Left lung (tissue), 10 donors: Measurements from ENCODE around the gene ZNF678. TPM values are rescaled to one million over a fixed set of nuclear protein-coding genes. Genes with fewer than 3 reads are reported as not detected.

Experiments
- ATAC-seq: fragments of 200-7000 bp; cut with Tn5 transposase; one replicate; pipeline ENCODE4 v1.9.1; 2020; ENCODE audit warnings: moderate library complexity
- DNase-seq, 4 donors: peaks; one replicate each; pipeline ENCODE4 v3.0.0-alpha.2; 2013 to 2020
- H3K27ac ChIP-seq, 2 donors: fragments of 200-600 bp; sonication (generic) in 1 of 2; one replicate each; pipeline versions ENCODE4 v1.5.0 to v1.8.0; 2020 to 2021
- H3K27me3 ChIP-seq, 2 donors: fragments of 200-600 bp; sonication (generic) in 1 of 2; one replicate each; pipeline versions ENCODE4 v1.5.0 to v1.8.0; 2020 to 2021
- H3K36me3 ChIP-seq, 2 donors: fragments of 200-600 bp; sonication (generic) in 1 of 2; one replicate each; pipeline versions ENCODE4 v1.5.0 to v1.8.0; 2020 to 2021
- H3K4me1 ChIP-seq, 2 donors: fragments of 200-600 bp; one replicate each; pipeline ENCODE4 v1.8.0; 2021
- H3K4me3 ChIP-seq, 2 donors: fragments of 200-600 bp; sonication (generic) in 1 of 2; one replicate each; pipeline versions ENCODE4 v1.5.0 to v1.8.0; 2020 to 2021; ENCODE audit warnings: mild to moderate bottlenecking in 1 of 2
- H3K9me3 ChIP-seq, 2 donors: fragments of 200-600 bp; sonication (generic) in 1 of 2; one replicate each; pipeline versions ENCODE4 v1.5.0 to v1.8.0; 2020 to 2021
- intact Hi-C, 2 donors: fragments of 100-400 bp; cut with DNase I; formaldehyde crosslinking; loops; one replicate each; pipeline versions ENCODE4 v1.11.2 to v1.14.2; 2022
- polyA plus RNA-seq, 6 donors: library from polyadenylated mRNA; unstranded; fragments of 120-200 nt; gene quantifications; one replicate each; pipeline ENCODE4 v1.2.1, GENCODE V29; 2013; ENCODE audit not compliant: insufficient read length in 6 of 6
- total RNA-seq, 2 donors: library from RNA; stranded (reverse); fragmentation: NEBNext Ultra II Directional; extraction: Animal tissue kit (Norgen Biotek cat#: 25700); gene quantifications; one replicate each; pipeline ENCODE4 v1.2.1, GENCODE V29; 2021
- TF ChIP-seq, protein P1 (sequence below), 2 donors: fragments of 200-600 bp; sonication (generic) in 1 of 2; IDR thresholded peaks; one replicate each; pipeline versions ENCODE4 v1.5.0 to v1.8.0; 2021; ENCODE audit warnings: antibody characterized with exemption in 2 of 2
- donor health status: DM: no; HTN: yes; CAD: no.
- donor health status: DM: no; HTN: no; CAD: no.

Gene ZNF678
- total and polyA plus RNA-seq, 8 donors: 7.3 to 19.5 (median 16.6) TPM

DNA sequence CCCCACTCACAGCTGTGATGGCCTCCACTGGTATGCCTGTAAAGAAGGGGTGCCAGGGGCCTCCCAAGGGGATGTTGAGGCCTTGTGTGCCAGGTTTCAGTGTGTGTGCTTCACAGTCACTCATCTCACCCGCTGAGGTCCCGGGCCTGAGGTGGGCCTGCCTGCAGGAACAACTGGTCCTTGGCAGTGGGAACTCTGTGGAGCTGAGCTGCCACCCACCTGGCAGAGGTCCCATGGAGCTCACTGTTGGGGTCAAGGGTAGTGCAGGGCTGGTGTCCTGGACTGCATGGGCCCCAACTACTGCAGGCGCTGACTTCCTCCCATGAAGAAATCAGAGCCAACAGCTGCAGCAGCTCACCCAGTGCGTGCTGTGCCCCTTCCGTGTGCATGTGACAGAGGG is 17.3 kb upstream of the ZNF678 start:
- no peak overlapping the region for H3K4me3 ChIP-seq
- intact Hi-C loops: no loop called here
- H3K36me3 ChIP-seq: no peaks in the 10 kb centered on the region
- H3K27ac ChIP-seq: no peak overlapping the region
- H3K9me3 ChIP-seq: no peaks in the 10 kb centered on the region
- ATAC-seq: no peak
- peaks cover 0 to 16% of the 10 kb centered on the region in 2 donors for H3K4me1 ChIP-seq
- H3K27me3 ChIP-seq: peaks cover 0 to 12% of the 10 kb centered on the region in 2 donors
- TF ChIP-seq, protein P1, sequence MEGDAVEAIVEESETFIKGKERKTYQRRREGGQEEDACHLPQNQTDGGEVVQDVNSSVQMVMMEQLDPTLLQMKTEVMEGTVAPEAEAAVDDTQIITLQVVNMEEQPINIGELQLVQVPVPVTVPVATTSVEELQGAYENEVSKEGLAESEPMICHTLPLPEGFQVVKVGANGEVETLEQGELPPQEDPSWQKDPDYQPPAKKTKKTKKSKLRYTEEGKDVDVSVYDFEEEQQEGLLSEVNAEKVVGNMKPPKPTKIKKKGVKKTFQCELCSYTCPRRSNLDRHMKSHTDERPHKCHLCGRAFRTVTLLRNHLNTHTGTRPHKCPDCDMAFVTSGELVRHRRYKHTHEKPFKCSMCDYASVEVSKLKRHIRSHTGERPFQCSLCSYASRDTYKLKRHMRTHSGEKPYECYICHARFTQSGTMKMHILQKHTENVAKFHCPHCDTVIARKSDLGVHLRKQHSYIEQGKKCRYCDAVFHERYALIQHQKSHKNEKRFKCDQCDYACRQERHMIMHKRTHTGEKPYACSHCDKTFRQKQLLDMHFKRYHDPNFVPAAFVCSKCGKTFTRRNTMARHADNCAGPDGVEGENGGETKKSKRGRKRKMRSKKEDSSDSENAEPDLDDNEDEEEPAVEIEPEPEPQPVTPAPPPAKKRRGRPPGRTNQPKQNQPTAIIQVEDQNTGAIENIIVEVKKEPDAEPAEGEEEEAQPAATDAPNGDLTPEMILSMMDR (IDR thresholded peaks at IDR 0.05): no peak
- no peak for DNase-seq

DNA sequence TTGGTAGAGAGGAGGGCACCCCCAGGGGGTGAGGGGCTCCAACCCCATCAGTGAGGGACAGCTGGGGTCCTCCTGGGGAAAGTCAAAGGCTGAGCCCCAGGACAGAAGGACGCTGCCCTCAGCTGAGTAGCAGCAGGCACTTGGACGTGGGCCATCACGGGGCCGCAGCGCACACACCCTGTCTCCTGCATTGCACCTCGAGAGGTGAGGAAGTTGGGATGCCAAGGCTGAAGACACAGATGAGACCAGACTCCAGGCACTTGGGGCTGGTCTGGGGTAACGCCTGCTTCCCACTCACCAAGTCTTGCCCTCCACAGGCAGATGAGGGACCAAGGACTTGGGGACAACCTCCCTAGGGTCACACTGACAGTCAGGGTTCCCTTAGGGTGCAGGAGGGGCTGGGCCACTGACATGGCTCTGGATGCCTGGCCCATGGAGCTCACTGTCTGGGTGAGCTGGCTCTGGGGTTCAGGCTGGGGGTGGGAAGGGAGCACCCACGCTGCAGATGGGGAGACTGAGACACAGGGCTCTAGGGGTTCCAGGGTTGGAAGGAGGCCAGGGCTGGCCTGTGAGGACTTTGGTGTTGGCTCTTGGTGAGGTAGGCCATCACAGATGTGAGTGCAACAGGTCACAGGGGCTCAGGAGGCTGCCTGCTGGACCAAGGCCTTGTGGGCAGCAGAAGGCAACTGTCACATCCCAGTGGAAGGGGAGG is 16.6 kb upstream of the ZNF678 start:
- TF ChIP-seq, protein P1 (IDR thresholded peaks at IDR 0.05): no peak
- intact Hi-C loops: no loop called here

DNA sequence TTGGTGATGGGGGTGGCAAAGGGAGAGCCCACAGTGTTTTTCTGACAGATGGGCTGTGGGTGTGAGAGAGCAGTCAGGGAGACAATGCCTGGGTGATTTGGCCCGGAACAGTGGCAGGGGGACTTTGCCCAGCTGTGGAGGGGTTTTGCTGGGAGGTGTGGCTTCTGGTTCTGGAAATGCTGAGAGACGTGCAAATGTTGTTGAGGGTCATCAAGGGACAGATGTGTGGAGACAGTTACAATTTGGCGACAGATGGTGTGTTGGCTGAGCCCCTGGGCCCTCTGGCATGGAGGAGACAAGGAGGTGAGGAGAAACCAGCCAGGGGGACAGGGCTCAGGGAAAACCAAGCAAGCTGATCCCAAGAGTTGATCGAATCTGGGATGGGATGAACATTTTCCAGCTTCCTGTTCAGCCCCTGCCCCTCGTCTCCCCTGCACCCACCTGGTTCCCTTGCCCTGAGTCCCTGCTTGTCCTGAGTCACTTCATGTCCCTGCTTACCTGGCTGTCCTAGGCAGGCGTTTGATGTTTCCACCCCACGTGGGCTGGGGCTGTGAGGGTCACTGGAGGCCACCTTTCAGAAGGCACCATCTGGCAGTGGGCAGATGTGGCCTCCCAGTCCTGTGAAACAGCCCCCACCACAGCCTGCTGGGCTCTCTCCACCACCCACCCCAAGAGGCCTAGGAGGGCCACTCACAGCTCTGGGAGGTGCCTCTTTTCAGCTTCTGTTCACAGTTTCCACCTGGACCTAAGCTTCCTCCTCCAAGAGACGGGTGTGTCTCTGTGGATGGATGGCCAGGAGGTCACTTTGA is 15.8 kb upstream of the ZNF678 start:
- TF ChIP-seq, protein P1 (IDR thresholded peaks at IDR 0.05): no peak
- H3K27me3 ChIP-seq: peaks cover 0 to under 1% of the 10 kb centered on the region in 2 donors
- H3K9me3 ChIP-seq: peaks cover 0 to 10% of the 10 kb centered on the region in 2 donors
- no peaks in the 10 kb centered on the region for H3K36me3 ChIP-seq
- intact Hi-C loops: no loop called here
- H3K27ac ChIP-seq: no peak overlapping the region
- H3K4me3 ChIP-seq: no peak overlapping the region
- ATAC-seq (no peak), DNase-seq (peak in 1 of 4 donors; percentile 43)
- H3K4me1 ChIP-seq: peaks cover 0 to 6% of the 10 kb centered on the region in 2 donors

More for the DNA sequence above, 16.6 kb upstream of the ZNF678 start:
- no peak for ATAC-seq
- no peak overlapping the region for H3K4me3 ChIP-seq
- peaks cover 0 to 8% of the 10 kb centered on the region in 2 donors for H3K27me3 ChIP-seq
- H3K27ac ChIP-seq: no peak overlapping the region
- H3K9me3 ChIP-seq: peaks cover 0 to 6% of the 10 kb centered on the region in 2 donors
- H3K36me3 ChIP-seq: no peaks in the 10 kb centered on the region
- peak in 1 of 4 donors; percentile 59 for DNase-seq
- peaks cover 0 to 12% of the 10 kb centered on the region in 2 donors for H3K4me1 ChIP-seq

DNA sequence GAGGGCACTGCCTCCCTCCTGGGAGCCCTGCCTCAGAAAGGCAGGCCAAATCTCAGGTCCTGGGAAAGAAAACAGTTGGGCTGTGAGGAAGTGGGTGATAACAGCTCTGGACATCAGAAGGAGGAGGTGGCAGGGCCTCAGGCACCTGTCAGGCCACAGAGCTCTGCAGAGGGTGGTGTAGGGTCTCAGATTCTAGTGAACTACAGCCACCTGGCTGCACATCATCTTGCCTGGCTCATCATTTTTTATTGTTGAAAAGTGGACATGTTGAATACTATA is 15.3 kb upstream of the ZNF678 start:
- intact Hi-C loops: no loop called here
- Histone ChIP-seq H3K4me3 (no peak overlapping the region), H3K4me1 (peaks cover 0 to under 1% of the 10 kb centered on the region in 2 donors), H3K27ac (no peak overlapping the region), H3K36me3 (no peaks in the 10 kb centered on the region), H3K9me3 (peaks cover 0 to 11% of the 10 kb centered on the region in 2 donors), H3K27me3 (no peaks in the 10 kb centered on the region)
- DNase-seq (peak in 1 of 4 donors; percentile 4), ATAC-seq (no peak)
- TF ChIP-seq, protein P1 (IDR thresholded peaks at IDR 0.05): no peak

DNA sequence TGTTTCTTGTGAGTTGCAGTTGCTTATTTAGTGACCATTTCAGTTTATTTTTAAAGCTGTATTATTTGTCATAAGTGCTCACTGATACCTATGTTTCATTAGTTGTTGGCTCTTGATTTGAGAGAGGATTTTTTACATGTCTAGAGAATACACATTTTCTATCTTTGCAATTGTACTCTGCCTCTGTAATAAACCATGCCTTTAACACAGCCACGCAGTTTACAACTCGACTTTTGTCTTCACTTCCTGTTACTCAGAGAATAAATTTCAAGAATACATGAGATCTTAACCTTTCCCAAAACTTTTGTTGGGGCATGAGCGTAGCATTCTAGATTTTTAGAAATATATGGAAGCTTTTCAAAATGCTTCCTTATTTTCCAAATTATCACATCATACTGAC is 14.9 kb upstream of the ZNF678 start:
- ATAC-seq (no peak), DNase-seq (no peak)
- no peaks in the 10 kb centered on the region for H3K4me1 ChIP-seq
- H3K27ac ChIP-seq: no peak overlapping the region
- intact Hi-C loops: no loop called here
- H3K4me3 ChIP-seq: no peak overlapping the region
- H3K9me3 ChIP-seq: peaks cover 0 to 12% of the 10 kb centered on the region in 2 donors
- no peaks in the 10 kb centered on the region for H3K36me3 ChIP-seq
- no peaks in the 10 kb centered on the region for H3K27me3 ChIP-seq
- TF ChIP-seq, protein P1 (IDR thresholded peaks at IDR 0.05): no peak
